Measurements from ENCODE around the gene ZC3H18. TPM values are rescaled to one million over a fixed set of nuclear protein-coding genes. Genes with fewer than 3 reads are reported as not detected.

ZC3H18 gene
- total RNA-seq, 1 experiment from 2014 or later = 13.2 TPM

GRCh38 chr16:88646345-88647034 lies 76.3 kb downstream of the ZC3H18 start:
- Histone ChIP-seq H3K36me3 (no peaks in the 10 kb centered on the region), H3K4me3 (no peak overlapping the region), H3K9me3 (no peaks in the 10 kb centered on the region), H3K27me3 (no peaks in the 10 kb centered on the region)
- DNase-seq = no peak

DNA sequence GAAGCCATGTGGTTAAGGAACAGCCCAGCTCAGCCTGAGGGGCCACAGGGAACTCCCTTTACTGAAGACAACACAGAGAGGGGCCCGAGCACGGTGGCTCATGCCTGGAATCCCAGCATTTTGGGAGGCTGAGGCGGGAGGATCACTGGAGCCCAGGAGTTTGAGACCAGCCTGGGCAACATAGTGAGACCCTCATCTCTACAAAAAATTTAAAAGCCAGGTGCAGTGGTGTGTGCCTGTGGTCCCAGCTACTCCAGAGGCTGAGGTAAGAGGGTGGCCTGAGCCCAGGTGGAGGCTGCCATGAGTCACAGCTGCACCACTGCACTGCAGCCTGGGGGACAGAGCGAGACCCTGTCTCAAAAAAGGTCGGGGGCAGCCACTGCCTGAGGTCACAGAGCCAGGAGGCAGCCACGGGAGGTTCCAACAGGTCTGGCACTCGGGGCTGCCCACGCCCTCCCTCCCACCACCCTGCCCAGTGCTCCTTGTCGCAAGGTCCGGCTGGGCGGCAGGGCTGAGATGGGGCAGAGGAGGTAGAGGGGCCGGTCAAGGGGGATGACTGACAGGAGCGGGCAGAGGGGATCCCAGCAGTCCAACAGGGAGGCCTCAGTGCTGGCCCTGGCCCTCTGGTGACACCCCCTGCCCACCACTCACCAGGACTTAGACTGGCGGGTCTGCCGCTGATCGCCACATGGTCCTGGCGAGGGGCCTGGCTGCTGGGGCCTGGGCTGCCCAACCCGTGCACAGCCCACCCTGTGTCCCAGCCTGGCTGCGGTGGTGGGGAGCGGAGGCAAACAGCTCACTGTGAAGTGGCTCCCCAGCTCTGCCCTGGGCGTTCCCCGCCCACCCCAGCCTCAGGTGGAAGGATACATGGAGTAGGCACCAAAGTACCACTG lies 77.2 kb downstream of the ZC3H18 start:
- no peaks in the 10 kb centered on the region for H3K27me3 ChIP-seq
- H3K36me3 ChIP-seq = no peaks in the 10 kb centered on the region
- no peak overlapping the region for H3K4me3 ChIP-seq
- H3K9me3 ChIP-seq = no peaks in the 10 kb centered on the region
- no peak for DNase-seq

DNA sequence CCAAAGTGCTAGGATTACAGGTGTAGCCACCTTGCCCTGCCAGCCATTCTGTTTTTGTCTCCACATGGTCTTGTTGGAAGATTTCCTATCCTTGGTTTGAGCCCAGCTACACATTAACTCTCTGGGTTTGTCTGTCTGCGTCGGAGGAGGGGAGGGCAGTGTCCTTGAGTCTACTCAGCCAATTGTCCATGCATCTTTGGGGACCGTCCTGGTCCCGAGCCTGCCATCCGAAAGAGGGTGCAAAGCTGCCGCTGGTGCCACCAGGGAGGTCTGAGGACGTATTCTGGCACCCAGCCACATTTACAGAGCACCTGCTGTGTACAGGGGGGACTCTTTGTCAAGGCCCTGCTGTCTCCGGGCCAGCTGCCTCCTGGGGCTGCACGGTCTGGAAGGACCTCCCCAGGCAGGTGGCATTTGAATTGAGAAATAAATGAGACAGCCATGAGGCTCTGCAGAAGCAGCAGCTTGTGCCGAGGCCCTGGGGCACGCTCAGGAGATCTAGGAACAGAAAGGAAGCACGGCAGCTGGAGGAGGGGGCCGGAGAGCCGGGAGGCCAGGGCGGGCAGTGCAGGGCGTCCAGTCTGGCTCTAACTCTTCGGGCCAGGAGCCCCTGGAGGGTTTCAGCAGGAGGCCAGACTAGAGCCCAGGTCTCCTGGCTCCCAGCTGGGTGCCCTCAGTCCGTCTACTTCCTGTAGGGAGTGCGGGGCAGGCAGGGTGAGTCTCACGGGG lies 79.2 kb downstream of the ZC3H18 start:
- no peaks in the 10 kb centered on the region for H3K27me3 ChIP-seq
- DNase-seq = no peak
- H3K4me3 ChIP-seq = no peak overlapping the region
- no peaks in the 10 kb centered on the region for H3K36me3 ChIP-seq
- no peaks in the 10 kb centered on the region for H3K9me3 ChIP-seq

- DNase-seq = no peak
- Histone ChIP-seq H3K4me3 (peak overlapping the region; percentile 37), H3K27me3 (no peaks in the 10 kb centered on the region), H3K36me3 (no peaks in the 10 kb centered on the region), H3K9me3 (no peaks in the 10 kb centered on the region)
Measured at GRCh38 chr16:88649924-88650748, 79.9 kb downstream of the ZC3H18 start.

GRCh38 chr16:88650749-88651275 lies 80.6 kb downstream of the ZC3H18 start, which contains the start of gene CYBA:
Gene CYBA, minus strand, starts transcription at chr16:88651053. Its CDS starts 40 bp downstream, at chr16:88651013.
- peak; percentile 43 for DNase-seq
- Histone ChIP-seq H3K36me3 (no peaks in the 10 kb centered on the region), H3K4me3 (peak within 1 kb of the TSS; percentile 37), H3K9me3 (no peaks in the 10 kb centered on the region), H3K27me3 (no peaks in the 10 kb centered on the region)

DNA sequence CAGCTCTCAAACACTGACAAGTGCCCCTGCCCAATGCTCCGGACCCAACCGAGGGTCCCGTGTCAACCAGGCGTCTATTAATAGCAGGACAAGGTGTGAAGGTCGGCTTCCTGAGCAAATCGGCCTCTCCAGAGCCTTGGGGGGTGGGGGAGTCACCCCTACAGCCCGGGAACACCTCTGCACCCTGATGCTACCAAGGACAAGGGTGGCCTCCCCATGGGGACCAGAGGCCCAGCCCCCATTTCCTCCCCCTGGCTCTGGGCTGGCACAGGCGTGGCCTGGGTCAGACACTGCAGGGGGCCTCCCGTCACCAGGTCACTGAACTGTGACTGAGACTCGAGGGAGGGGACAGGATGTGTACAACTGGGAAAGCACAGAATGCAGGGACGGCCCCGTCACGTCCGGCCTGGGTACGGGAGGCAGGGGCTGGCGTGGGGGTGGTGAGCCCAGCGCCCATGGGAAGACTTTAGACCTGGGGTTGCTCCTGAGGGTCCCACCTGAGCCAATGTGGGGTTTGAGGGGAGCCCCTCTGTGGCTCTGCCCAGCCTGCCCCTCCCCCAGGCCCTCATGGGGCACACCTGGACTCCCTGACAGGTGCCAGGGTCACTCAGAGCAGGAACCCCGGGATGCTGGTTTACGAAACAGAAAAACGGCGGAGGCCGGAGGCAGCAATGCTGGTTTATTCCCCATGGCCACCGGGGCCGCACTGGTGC lies 81.2 kb downstream of the ZC3H18 start:
- Histone ChIP-seq H3K4me3 (peak overlapping the region; percentile 14; the same call in 1 of the 2 replicates), H3K36me3 (no peaks in the 10 kb centered on the region)
- no peak for DNase-seq

GRCh38 chr16:88651989-88652761 lies 82.0 kb downstream of the ZC3H18 start:
- no peaks in the 10 kb centered on the region for H3K27me3 ChIP-seq
- no peaks in the 10 kb centered on the region for H3K36me3 ChIP-seq
- DNase-seq = no peak
- no peak overlapping the region for H3K4me3 ChIP-seq
- H3K9me3 ChIP-seq = no peaks in the 10 kb centered on the region

More for the DNA sequence above, 81.2 kb downstream of the ZC3H18 start:
- Histone ChIP-seq H3K27me3 (no peaks in the 10 kb centered on the region), H3K9me3 (no peaks in the 10 kb centered on the region)

- Histone ChIP-seq H3K4me3 (no peak overlapping the region), H3K9me3 (no peaks in the 10 kb centered on the region)
- DNase-seq = no peak
Measured at GRCh38 chr16:88652762-88653063, 82.5 kb downstream of the ZC3H18 start.

DNA sequence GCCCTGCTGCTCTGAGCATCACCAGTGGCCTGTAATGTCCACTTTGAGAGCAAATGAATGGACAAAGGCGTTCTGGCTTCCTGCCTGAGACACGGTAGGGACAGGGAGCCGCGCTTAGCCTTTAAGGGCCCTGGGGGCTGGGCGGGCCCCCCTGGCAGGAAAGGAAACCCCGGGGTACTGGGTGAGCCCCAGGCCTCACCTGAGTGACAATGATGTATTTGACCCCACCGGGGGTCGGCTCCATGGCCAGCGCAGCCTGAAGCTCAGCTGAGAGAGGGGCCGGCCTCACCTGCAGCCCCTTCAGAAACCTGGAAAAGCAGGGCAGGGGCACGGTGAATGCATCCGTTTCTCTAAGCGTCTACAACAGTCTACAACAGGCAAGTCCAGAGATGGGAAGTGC lies 82.9 kb downstream of the ZC3H18 start:
- Histone ChIP-seq H3K27me3 (no peaks in the 10 kb centered on the region), H3K36me3 (no peaks in the 10 kb centered on the region), H3K9me3 (no peaks in the 10 kb centered on the region), H3K4me3 (no peak overlapping the region)
- no peak for DNase-seq

More at GRCh38 chr16:88652762-88653063, 82.5 kb downstream of the ZC3H18 start:
- Histone ChIP-seq H3K36me3 (no peaks in the 10 kb centered on the region), H3K27me3 (no peaks in the 10 kb centered on the region)

GRCh38 chr16:88653596-88654362 lies 83.6 kb downstream of the ZC3H18 start:
- Histone ChIP-seq H3K27me3 (no peaks in the 10 kb centered on the region), H3K9me3 (no peaks in the 10 kb centered on the region), H3K36me3 (no peaks in the 10 kb centered on the region), H3K4me3 (no peak overlapping the region)
- DNase-seq = no peak

DNA sequence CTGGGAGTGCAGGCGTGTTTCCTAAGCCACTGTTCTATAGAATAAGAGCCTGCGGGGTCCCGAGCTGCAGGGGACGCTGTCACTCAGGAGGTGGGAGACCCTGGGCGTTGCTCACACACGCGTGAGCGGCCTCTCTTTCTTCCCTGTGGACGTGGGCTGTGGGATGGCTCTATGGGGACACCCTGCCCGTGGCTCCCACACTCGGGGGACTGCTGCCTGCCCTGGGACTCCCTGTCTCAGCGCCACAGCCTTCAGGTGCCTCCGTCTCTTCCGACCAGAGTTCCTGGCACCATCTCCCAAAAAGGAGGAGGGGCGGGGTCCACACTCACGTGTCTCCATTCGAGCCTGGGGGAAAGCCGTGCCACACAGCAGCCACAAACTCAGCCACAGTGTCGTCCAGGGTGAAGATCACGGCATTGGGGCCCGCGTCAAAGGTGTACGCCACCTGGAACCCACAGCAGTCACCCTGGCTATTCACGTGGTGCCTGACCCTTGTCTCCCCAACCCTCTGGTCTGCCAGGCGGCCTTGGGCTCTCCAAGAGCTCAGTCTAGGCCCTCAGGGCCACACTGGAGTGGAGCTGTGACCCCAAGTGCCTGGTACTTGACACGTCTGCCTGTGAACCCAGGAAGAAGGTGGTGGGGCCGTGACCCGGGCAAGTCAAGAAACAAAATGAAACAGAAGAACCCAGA lies 84.3 kb downstream of the ZC3H18 start:
- Histone ChIP-seq H3K9me3 (no peaks in the 10 kb centered on the region), H3K36me3 (no peaks in the 10 kb centered on the region), H3K27me3 (no peaks in the 10 kb centered on the region), H3K4me3 (no peak overlapping the region)
- no peak for DNase-seq

GRCh38 chr16:88655053-88655732 lies 85.0 kb downstream of the ZC3H18 start:
- H3K9me3 ChIP-seq = no peaks in the 10 kb centered on the region
- H3K36me3 ChIP-seq = no peaks in the 10 kb centered on the region
- H3K27me3 ChIP-seq = no peaks in the 10 kb centered on the region
- no peak overlapping the region for H3K4me3 ChIP-seq
- DNase-seq = no peak

DNA sequence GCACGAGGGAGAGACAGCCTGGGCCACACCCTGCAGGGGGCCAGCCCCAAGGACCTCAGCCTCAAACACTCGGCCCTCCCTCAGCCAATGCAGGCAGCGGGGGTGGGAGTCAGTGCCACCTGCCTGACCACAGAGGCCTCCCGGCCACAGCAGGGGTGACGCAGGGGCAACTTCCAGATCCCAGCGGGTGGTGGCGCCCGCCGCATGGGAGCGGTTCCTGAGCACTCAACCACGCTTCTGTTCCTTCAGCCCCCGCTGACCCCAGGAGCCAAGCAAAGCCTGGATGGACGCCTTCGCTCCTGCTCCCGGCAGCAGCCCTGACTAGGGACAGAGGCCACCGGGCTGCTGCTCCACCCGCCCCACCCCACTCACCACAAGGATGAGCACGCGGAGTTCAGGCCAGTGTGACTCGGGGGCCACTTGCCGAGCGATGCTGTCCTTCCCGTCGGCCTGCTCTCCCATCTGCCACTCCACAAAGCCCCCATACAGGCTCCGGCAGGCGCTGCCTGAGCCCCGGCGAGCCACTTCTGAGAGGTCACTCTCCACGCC lies 85.6 kb downstream of the ZC3H18 start:
- no peak for DNase-seq
- Histone ChIP-seq H3K27me3 (no peaks in the 10 kb centered on the region), H3K36me3 (no peaks in the 10 kb centered on the region), H3K4me3 (no peak overlapping the region), H3K9me3 (no peaks in the 10 kb centered on the region)

All from MG63 (cell line).